Measurements from ENCODE around the gene SRGAP1.

SRGAP1 gene

GRCh38 chr12:63937378-63938316 lies 93.1 kb downstream of the SRGAP1 start:
- no peak for DNase-seq (ENCODE audit: low read depth)

- DNase-seq (ENCODE audit: low read depth), result no peak
Observed at GRCh38 chr12:63940310-63941005, 96.0 kb downstream of the SRGAP1 start.

- DNase-seq (ENCODE audit: low read depth), result no peak
Observed at GRCh38 chr12:63941166-63941800, 96.8 kb downstream of the SRGAP1 start.

- DNase-seq (ENCODE audit: low read depth), result no peak
Observed at GRCh38 chr12:63941879-63942278, 97.4 kb downstream of the SRGAP1 start.

GRCh38 chr12:63942464-63943241 lies 98.2 kb downstream of the SRGAP1 start:
- DNase-seq (ENCODE audit: low read depth), result no peak

- no peak for DNase-seq (ENCODE audit: low read depth)
Observed at GRCh38 chr12:63944034-63944579, 99.6 kb downstream of the SRGAP1 start.

GRCh38 chr12:63944586-63945228 lies 100.2 kb downstream of the SRGAP1 start:
- no peak for DNase-seq (ENCODE audit: low read depth)

GRCh38 chr12:63945777-63946176 lies 101.3 kb downstream of the SRGAP1 start:
- DNase-seq (ENCODE audit: low read depth), result no peak

GRCh38 chr12:63948211-63948610 lies 103.7 kb downstream of the SRGAP1 start:
- DNase-seq (ENCODE audit: low read depth), result no peak

- no peak for DNase-seq (ENCODE audit: low read depth)
Observed at GRCh38 chr12:63949902-63950301, 105.4 kb downstream of the SRGAP1 start.

GRCh38 chr12:63952995-63953394 lies 108.5 kb downstream of the SRGAP1 start:
- DNase-seq (ENCODE audit: low read depth), result no peak

- no peak for DNase-seq (ENCODE audit: low read depth)
Observed at GRCh38 chr12:63955831-63956666, 111.5 kb downstream of the SRGAP1 start.

- no peak for DNase-seq (ENCODE audit: low read depth)
Observed at GRCh38 chr12:63957496-63957895, 113.0 kb downstream of the SRGAP1 start.

- no peak for DNase-seq (ENCODE audit: low read depth)
Observed at GRCh38 chr12:63958876-63959580, 114.5 kb downstream of the SRGAP1 start.

- DNase-seq (ENCODE audit: low read depth), result no peak
Observed at GRCh38 chr12:63961048-63961447, 116.5 kb downstream of the SRGAP1 start.

- no peak for DNase-seq (ENCODE audit: low read depth)
Observed at GRCh38 chr12:63961543-63961942, 117.0 kb downstream of the SRGAP1 start.

- no peak for DNase-seq (ENCODE audit: low read depth)
Observed at GRCh38 chr12:63963868-63964267, 119.4 kb downstream of the SRGAP1 start.

GRCh38 chr12:63964301-63964700 lies 119.8 kb downstream of the SRGAP1 start:
- DNase-seq (ENCODE audit: low read depth), result no peak

GRCh38 chr12:63965936-63966605 lies 121.6 kb downstream of the SRGAP1 start:
- DNase-seq (ENCODE audit: low read depth), result no peak

All from activated T-cell treated with anti-CD3 and anti-CD28 coated beads for 48 hours (primary cell).